HG03103 (cell line): ENCODE results near the gene PRSS36.
A peak's percentile ranks its signal among the peaks of the same experiment; 100 is the strongest.

Experiments used
- ATAC-seq: cut with Tn5 transposase; IDR thresholded peaks from one replicate; pipeline ENCODE4 v1.9.1; 2021; ENCODE audit warnings: low read depth; ENCODE audit not compliant: unreplicated experiment

The PRSS36 gene

DNA sequence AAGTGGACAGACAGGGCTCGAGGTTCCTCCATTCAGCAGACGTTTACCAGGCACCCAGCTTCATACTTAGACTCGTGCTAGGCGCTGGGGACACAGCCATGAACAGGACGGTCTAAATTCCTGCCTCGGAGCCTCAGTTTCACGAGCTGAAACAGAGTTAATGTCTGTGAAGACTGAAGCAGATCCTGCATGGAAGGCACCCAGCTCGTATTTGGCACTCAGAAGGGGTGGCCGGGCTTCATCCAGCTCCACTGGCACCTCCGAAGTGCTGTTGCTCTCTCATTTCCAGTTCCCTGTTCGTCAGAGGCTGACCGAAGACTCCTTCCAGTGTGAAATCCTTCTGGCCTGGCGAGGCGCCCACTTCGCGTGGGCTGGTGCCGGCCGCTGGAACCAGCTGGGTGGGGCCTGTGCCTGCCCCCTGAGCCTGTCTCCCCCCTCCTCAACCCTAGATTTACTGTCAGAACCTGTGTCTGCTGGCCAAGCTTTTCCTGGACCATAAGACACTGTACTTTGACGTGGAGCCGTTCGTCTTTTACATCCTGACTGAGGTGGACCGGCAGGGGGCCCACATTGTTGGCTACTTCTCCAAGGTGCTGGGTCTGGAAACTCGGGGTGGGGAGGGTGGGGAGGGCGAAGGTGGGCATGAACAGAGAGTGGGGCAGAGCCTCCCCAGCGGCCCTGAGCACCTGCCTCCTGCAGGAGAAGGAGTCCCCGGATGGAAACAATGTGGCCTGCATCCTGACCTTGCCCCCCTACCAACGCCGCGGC is 20.1 kb downstream of the PRSS36 start:
- no peak for ATAC-seq

DNA sequence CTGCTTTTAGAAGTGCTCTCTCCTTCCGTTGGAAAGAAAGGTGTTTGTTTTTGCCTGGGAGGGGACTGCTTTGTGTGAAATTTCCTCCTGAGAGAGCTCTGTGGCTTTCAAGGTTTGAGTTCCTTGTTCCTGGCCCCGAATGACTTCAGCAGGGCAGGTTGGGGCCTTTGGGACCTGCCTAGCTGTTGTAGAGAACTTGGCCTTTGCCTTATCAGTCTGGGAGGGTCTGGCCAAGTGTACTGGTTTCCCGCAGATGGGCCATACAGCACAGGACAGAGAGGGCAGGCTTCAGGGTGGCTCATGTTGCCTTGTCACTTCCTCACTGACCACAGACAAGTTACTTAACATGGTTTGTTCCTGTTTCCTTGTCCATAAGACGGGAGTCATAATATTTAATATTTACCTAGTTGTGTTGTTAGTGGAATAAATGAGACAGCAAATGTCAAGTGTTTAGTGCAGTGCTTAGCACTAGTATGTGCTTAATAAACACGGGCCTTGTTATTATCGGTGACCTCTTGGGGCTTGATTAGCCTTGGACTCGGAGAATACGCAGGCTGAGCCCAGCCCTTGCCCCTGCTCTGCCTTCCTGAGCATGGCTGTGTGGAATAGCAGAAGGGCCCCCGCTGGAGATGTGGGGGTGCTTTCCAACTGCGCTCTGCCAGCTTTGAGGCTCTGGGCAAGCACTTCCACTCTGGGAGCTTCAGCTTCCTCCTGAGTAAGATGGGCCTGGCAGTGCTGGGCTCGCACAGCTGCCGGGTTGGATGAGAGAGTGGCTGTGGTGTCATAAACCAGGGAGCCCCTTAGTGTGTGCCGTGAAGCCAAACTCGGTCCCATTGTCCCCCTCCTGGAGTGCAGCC is 20.9 kb downstream of the PRSS36 start:
- no peak for ATAC-seq

DNA sequence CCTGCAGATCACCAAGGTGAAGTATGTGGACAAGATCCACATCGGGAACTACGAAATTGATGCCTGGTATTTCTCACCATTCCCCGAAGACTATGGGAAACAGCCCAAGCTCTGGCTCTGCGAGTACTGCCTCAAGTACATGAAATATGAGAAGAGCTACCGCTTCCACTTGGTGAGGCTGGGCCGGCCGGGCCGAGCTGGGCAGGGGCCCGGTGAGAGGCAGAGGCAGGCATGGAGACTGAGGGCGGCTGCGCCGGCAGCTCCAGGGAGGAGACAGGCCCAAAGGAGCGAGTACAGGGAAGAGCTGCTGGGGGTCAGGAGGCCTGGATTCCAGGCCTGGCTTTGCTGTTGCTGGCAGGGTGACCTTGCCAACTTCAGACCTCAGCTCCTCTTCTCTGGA is 22.7 kb downstream of the PRSS36 start:
- no peak for ATAC-seq

DNA sequence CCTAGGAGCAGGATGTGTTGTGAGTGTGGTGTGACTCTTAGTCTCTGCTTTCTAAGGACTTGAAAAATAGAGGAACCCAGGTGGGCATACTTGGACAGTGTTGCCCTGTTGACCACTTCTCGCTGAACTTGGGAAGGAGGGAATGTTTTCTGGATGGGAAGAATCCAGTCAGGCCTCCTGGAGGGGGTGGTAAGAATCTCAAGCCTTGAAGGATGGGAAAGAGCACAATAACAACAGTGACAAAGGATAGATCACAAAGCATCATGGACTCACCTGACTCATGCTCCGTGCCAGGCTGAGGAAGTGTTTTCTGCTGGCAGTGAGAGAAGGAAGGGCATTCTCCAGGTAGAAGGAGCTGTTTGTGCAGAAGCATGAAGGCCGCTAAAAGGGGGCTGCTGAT is 24.0 kb downstream of the PRSS36 start:
- ATAC-seq, result no peak

DNA sequence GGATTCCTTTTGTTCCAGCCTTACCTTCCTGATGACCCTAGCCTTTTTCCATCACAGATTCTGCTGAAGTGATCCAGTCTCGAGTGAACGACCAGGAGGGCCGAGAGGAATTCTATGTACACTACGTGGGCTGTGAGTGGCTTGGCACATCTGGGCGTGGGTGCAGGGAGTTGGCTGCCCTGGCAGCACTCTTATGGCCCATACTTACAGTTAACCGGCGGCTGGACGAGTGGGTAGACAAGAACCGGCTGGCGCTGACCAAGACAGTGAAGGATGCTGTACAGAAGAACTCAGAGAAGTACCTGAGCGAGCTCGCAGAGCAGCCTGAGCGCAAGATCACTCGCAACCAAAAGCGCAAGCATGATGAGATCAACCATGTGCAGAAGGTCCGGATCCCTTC is 29.7 kb downstream of the PRSS36 start:
- no peak for ATAC-seq

DNA sequence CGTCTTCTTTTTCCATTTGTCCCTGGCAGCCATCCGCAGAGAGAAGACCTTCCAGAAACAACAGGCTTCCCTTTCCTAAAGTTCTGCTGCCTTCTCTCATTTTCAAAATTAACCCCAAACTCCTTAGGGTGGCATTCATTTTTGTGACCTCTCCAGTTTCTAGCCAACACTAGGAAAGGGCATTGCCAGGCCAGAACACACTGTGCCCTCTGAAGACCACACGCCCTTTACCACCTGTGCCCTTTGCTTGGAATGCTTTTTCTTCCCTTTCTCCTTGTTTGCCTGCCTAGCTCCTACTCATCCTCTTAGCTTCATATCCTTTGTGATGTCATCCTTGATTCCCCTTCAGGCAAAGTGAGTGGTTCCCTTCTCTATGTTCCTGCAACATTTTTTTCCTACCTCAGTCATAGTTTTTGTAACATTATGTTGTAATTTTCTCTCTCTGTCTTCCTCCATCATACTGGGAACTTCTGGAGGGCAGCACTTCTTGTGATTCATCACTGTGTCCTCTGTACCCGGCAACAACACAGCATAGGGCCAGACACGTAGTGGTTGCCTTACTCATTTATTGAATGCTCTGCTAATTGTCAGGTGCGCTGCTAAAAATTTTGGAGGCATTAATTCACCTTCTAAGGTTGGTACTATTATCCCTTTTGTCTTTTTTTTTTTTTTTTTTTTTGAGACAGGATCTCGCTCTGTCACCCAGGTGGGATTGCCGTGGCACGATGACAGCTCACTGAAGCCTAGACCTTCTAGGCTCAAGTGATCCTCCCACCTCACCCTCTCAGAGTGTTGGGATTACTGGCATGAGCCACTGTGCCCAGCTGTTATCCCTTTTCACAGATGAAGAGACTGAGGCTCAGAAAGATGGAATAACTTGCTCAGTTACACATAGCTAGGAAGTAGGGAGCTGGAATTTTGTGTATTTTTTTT is 31.4 kb downstream of the PRSS36 start:
- no peak for ATAC-seq

DNA sequence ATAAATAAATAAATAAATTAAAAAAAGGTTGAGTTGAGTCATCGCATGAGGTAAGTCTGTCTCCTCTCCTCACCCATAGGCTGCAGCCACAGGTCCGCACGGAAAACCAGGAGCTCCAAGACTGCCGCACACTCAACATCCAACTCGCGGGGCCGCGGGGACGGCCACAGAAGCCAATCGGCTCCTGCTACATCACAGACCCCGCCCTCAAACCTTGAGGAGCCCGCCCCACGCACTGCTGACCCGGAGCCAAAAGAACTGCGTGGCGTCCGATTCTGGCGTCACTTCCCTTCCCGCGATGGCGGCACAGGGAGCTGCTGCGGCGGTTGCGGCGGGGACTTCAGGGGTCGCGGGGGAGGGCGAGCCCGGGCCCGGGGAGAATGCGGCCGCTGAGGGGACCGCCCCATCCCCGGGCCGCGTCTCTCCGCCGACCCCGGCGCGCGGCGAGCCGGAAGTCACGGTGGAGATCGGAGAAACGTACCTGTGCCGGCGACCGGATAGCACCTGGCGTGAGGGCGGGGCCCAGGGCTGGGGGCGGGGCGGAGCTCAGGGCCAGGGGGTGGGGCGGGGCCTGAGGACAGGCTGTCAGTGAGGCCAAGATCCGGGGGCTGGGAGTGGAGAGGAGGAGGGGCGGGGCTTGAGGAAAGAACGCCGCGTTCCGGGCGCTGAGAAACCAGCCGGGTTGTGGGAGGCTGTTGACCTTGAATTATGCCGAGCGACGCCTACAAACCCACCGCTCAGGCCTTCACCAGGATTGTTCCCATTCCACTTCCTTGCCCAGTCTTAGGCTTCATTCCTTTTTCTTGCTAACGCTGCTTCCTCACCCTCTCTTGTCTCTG is 32.3 kb downstream of the PRSS36 start, which contains the start of gene KAT8:
TSS of gene KAT8 (plus strand) at position 281 of the 839 bp plus-strand sequence. CDS start at position 299, 18 bp downstream.
- ATAC-seq, result peak; percentile 81

DNA sequence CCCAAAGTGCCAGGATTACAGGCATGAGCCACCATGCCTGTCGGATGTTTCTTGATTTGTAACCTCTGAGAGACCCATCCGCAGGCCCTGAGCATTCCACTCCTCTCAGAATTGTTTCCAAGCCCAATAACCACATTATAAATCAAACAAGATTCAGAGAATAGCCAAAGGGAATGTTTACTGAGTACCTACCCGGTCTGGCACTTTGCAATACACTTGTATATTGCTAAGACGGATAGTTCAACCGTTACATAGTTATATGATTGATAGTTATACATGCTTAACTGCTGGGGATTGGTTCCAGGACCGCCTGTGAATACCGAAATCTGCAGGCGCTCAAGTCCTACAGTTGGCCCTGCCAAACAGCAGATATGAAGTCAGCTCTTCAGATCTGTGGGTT is 35.4 kb downstream of the PRSS36 start:
- no peak for ATAC-seq

DNA sequence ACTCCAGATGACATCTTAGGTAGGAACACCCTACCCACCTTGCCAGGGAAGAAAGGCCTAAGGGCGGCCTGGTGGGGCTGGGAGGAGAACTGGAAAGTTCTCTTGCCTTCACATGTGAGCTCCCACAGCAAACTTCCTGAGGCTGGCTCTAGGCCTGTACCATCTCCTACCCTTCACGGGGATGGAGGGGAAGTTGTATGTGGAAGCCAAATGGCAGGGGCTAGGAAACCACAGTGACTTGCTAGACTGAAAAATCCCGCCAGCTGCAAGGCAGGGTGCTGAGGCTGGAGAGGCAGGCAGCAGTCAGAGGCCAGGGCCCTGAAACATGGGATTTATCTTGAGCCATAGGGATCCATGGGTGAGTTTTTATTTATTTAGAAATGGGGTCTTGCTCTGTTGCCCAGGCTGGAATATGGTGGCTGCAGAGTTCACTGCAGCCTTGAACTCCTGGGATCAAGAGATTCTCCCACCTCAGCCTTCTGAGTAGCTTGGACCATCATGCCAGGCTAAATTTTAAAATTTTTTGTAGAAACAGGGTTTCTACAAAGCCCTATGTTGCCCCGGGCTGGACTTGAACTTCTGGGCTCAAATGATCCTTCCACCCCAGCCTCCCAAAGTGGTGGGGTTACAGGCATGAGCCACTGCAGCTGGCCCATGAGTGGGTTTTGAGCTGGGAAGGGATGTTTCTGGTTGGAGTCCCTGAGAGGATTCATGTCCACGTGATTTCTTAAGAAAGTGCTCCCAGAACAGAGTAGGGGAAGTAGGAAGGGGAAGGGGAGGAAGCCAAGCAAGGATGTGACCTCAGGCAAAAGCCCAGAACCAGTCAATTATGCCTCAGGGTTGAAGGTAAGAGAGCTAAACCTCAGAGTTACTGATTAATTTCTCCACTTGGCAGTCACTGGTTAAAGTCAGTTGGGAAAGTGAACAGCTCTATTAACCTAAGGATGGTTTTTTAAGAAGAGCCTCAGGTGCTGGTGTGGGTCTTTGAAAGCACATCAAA is 36.4 kb downstream of the PRSS36 start:
- no peak for ATAC-seq

DNA sequence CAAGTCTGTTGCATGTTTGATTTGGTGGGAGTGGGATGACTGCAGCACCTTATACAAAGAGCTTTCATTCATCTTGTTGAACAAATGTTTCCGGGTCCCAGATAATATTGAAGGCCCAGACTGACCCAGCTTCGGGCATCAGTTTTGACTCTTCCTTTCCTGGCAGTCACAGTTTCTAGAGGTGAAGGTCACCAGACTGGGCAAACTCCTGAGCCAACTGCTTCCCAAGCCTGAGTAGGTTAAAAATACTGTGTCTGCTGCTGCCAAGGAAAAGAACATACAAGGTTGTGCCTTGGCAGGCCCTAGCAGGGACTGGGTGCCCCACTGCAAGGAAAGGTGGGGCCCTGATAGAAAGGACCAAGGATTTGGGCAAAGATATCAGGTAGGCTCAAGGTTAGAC is 37.2 kb downstream of the PRSS36 start:
- ATAC-seq, result no peak

DNA sequence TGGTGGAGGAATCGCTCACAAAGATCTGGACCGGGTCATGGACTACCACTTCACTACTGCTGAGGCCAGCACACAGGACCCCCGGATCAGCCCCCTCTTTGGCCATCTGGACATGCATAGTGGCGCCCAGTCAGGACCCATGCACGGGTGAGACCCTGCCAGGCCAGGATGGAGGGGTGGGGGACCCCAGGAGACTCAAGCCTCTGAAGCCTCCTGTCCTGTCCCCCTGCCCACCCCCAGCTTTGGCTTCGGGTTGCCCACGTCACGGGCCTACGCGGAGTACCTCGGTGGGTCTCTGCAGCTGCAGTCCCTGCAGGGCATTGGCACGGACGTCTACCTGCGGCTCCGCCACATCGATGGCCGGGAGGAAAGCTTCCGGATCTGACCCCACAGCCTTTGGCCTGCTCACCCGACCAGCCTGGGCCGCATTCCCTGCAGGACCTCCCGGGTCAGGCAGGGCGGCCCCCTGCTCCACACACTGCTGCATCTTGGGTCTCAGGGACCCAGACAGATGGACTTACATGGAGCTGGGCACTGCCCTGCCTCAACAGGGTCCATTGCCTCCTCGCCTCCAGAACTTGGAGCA is 37.9 kb downstream of the PRSS36 start:
- no peak for ATAC-seq

DNA sequence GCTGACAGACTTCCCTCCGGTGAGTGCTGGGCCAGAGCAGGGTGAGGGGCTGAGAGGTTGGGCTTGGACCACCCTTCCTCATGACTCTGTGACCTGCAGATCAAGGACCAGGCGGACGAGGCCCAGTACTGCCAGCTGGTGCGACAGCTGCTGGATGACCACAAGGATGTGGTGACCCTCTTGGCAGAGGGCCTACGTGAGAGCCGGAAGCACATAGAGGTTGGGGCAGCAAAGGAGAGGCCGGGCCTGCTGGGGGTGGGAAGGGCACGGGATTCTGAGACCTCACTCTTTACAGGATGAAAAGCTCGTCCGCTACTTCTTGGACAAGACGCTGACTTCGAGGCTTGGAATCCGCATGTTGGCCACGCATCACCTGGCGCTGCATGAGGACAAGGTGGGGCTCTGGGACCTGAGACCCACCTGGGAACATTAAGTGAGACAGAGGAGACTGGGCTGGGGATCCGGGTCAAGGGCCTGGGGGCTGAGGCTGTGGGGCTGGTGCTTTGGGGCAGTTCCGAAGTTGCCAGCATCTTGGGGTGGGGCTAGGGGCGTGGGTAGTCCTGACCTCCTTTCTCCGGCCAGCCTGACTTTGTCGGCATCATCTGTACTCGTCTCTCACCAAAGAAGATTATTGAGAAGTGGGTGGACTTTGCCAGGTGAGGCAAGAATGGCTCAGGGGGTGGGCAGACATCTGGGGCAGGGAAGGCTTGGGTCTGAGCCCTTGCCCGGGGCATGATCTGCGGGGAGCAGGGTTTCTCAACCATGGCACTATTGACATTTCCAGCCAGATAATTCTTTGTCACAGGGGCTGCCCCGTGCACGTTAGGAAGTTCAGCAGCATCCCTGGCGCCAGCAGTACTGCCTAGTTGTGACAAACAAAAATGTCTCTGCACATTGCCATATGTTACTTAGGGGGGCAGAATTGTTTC is 39.5 kb downstream of the PRSS36 start:
- ATAC-seq, result no peak

DNA sequence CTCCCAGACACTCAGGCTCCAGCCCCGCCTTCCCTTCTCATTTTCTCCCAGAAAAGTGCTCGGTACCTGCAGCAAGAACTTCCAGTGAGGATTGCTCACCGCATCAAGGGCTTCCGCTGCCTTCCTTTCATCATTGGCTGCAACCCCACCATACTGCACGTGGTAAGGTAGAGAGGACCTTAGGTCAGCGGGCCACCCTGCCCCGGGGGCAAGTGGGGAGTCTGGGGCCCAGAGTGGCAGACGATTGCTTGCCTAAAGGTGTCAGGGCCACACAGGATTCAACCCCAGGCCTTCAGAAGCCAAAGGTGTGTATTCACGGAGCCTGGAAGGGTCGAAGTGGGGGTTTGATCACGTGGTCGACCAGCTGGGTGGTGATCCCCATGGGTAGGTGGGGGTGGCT is 40.2 kb downstream of the PRSS36 start:
- no peak for ATAC-seq

DNA sequence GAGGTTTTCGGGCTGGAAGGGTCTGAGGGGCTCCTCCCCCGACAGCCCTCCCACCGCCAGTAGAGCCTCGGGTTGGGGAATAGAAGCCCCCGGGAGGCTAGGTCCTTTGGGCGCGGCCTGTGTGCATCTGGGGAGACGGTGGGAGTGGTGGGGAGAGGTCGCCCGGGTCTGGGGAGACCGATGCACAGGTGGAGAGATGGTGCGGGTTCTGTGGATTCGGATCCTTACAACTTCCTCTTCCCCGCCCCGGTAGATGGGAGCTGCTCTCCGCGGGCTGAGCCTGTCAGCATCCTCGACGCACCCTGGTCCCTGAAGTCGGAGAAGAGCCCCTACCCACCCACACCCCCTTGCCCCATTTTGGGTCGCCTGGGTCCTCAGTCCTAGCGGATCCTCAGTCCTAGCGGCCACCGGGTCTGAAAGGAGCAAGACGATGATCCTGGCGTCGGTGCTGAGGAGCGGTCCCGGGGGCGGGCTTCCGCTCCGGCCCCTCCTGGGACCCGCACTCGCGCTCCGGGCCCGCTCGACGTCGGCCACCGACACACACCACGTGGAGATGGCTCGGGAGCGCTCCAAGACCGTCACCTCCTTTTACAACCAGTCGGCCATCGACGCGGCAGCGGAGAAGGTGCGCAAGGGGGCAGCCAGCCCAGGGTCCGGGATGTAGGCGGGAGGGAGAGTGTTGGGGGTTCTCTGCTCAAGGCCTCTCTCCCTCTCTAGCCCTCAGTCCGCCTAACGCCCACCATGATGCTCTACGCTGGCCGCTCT is 40.9 kb downstream of the PRSS36 start:
- ATAC-seq, result no peak

DNA sequence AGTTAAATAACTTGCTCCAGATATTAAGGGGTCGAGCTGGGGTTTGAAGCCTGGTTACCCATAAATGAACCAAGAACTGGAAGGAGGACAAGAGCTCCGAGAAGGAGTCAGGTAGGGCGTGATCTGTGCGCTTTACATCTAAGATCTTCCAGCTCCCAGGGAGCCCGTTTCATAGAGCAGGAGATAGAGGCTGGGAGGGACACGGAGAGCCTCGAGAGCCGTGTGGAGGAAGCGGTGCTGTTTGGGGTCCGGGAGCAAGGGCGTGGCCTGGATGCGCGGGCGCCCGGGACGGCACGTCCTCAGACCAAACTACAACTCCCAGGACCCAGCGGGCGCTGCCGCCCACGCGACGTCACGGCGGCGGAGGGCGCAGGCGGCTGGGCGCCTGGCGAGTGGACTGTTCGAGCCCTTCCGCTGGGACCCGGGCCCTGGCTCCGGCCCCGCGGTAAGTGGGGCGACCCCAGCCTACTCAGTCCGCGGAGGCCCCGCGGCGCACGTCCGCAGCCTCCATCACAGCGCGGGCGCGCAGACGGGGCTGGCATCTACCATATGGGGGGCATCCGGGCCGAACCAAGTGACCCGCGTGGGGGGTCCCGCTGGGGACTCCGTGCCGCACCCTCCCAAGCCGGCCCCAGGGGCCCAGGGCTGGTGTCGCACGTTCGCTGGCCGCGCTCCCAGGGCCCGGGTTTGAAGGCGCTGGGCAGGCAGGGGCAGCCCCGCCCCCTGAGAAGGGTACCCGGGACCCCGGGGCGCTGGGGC is 41.7 kb downstream of the PRSS36 start, which contains the start of gene BCKDK:
TSS of gene BCKDK (plus strand) at position 352 of the 759 bp plus-strand sequence. CDS start 838 bp downstream, outside the sequence.
- peak; percentile 65 for ATAC-seq

DNA sequence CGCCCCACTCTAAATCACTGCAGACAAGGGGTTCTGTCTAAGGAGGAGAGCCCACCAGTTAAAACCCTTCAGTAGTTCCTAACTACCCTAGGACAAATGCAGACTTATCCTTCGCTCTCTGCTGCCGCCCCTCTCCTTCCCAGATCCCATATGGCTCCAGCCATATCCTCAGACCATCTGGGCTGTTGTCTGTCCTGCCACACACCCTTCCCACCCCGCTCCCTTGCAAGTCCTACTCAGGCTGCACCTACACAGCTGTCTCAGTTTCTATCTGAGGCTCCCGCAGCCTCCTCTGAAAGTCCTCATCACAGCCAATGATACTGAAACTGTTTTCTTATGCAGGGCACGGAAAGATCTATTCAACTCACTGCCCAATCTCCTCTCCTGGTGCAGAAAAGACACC is 42.4 kb downstream of the PRSS36 start:
- ATAC-seq, result peak; percentile 48
